CD14-positive monocyte (primary cell): ENCODE results near the gene RHBDL1. TPM values are rescaled to one million over a fixed set of nuclear protein-coding genes. Genes with fewer than 3 reads are reported as not detected.

Source experiments
- DNase-seq, 3 donors: peaks; one replicate each; pipeline ENCODE4 v3.0.0-alpha.2; 2011 to 2022
- H2AFZ ChIP-seq: 2 replicates; pipeline ENCODE4 v1.6.0; 2012; ENCODE audit warnings: mild to moderate bottlenecking, low read depth, low read length, inconsistent platforms; ENCODE audit not compliant: insufficient read depth, poor library complexity, severe bottlenecking
- H3K27ac ChIP-seq, 2 donors: 1 replicate in 1 of 2; 2 replicates in 1 of 2; pipeline ENCODE4 v1.5.1; 2012 to 2013; ENCODE audit warnings: low read length in 2 of 2, control low read depth in 1 of 2, inconsistent platforms in 1 of 2, low read depth in 1 of 2, mild to moderate bottlenecking in 1 of 2
- H3K27me3 ChIP-seq, 2 donors: one replicate each; pipeline versions ENCODE4 v1.6.0 to v1.6.1; 2011 to 2013; ENCODE audit warnings: low read length in 2 of 2; ENCODE audit not compliant: control insufficient read depth in 2 of 2, insufficient read depth in 2 of 2
- H3K36me3 ChIP-seq, 2 donors: replicated peaks in 1 of 2; 1 replicate in 1 of 2; 2 replicates in 1 of 2; pipeline versions ENCODE4 v1.5.1 to v1.6.1; 2012 to 2013; ENCODE audit warnings: low read length in 2 of 2, control low read depth in 1 of 2, inconsistent platforms in 1 of 2, mild to moderate bottlenecking in 1 of 2; ENCODE audit not compliant: insufficient read depth in 2 of 2, control insufficient read depth in 1 of 2
- H3K4me1 ChIP-seq, 2 donors: 1 replicate in 1 of 2; 2 replicates in 1 of 2; pipeline versions ENCODE4 v1.5.1 to v1.6.1; 2012 to 2013; ENCODE audit warnings: low read length in 2 of 2, control low read depth in 1 of 2, inconsistent platforms in 1 of 2, mild to moderate bottlenecking in 1 of 2, moderate library complexity in 1 of 2; ENCODE audit not compliant: insufficient read depth in 2 of 2, control insufficient read depth in 1 of 2
- H3K4me2 ChIP-seq: replicated peaks from 2 replicates; pipeline ENCODE3; 2012; ENCODE audit warnings: low read length, moderate library complexity, mild to moderate bottlenecking; ENCODE audit not compliant: poor library complexity, severe bottlenecking; ENCODE audit errors: extremely low read depth
- H3K4me3 ChIP-seq, 3 experiments: fragments of 200-600 bp in 1 of 3; sonication (generic) in 1 of 3; replicated peaks in 1 of 3; 1 replicate in 2 of 3; 2 replicates in 1 of 3; pipeline ENCODE4 v1.5.1; 2011 to 2013; ENCODE audit warnings: low read length in 3 of 3, mild to moderate bottlenecking in 3 of 3, control low read depth in 2 of 3, low read depth in 2 of 3, inconsistent platforms in 1 of 3, moderate library complexity in 1 of 3
- H3K79me2 ChIP-seq: 2 replicates; pipeline ENCODE4 v1.6.0; 2012; ENCODE audit warnings: mild to moderate bottlenecking, control low read depth, inconsistent platforms, low read length, moderate library complexity; ENCODE audit not compliant: insufficient read depth
- H3K9ac ChIP-seq: 2 replicates; pipeline ENCODE4 v1.6.0; 2017; ENCODE audit warnings: low read length, mild to moderate bottlenecking; ENCODE audit not compliant: insufficient read depth, poor library complexity, severe bottlenecking
- H3K9me3 ChIP-seq, 2 donors: replicated peaks in 1 of 2; 1 replicate in 1 of 2; 2 replicates in 1 of 2; pipeline versions ENCODE4 v1.5.1 to v1.6.1; 2012 to 2013; ENCODE audit warnings: low read length in 2 of 2, control low read depth in 1 of 2; ENCODE audit not compliant: control insufficient read depth in 1 of 2, insufficient read depth in 1 of 2
- H4K20me1 ChIP-seq: 2 replicates; pipeline ENCODE4 v1.6.0; 2012; ENCODE audit warnings: mild to moderate bottlenecking, low read length, control low read depth, moderate library complexity; ENCODE audit not compliant: insufficient read depth
- H3K27ac Mint-ChIP-seq, 7 donors: one replicate each; pipeline ENCODE4 v1.8.0; 2020; ENCODE audit warnings: mild to moderate bottlenecking in 7 of 7, mixed read lengths in 7 of 7, moderate library complexity in 6 of 7, inconsistent platforms in 2 of 7
- H3K27me3 Mint-ChIP-seq, 3 donors: one replicate each; pipeline ENCODE4 v1.8.0; 2021 to 2022; ENCODE audit warnings: low read depth in 3 of 3, mild to moderate bottlenecking in 3 of 3, mixed read lengths in 3 of 3, moderate library complexity in 3 of 3, inconsistent platforms in 1 of 3
- H3K36me3 Mint-ChIP-seq, 2 donors: one replicate each; pipeline ENCODE4 v1.8.0; 2020; ENCODE audit warnings: mixed read lengths in 2 of 2, inconsistent platforms in 1 of 2, mild to moderate bottlenecking in 1 of 2
- H3K4me1 Mint-ChIP-seq: one replicate; pipeline ENCODE4 v1.8.0; 2020; ENCODE audit warnings: mild to moderate bottlenecking, mixed read lengths
- H3K4me3 Mint-ChIP-seq, 2 donors: one replicate each; pipeline ENCODE4 v1.8.0; 2020; ENCODE audit warnings: mild to moderate bottlenecking in 2 of 2, mixed read lengths in 2 of 2, moderate library complexity in 1 of 2
- H3K9me3 Mint-ChIP-seq, 7 donors: one replicate each; pipeline ENCODE4 v1.8.0; 2020 to 2022; ENCODE audit warnings: mixed read lengths in 7 of 7, mild to moderate bottlenecking in 6 of 7, moderate library complexity in 6 of 7, inconsistent platforms in 2 of 7
- CTCF ChIP-seq: fragments of 200-600 bp; IDR thresholded peaks from one replicate; pipeline ENCODE4 v1.8.0; 2022; ENCODE audit warnings: antibody characterized with exemption, mild to moderate bottlenecking
- WGBS: methylation state at CpG from one replicate; pipeline ENCODE4 v1.1.5; 2013; ENCODE audit warnings: missing lambda C conversion rate; ENCODE audit not compliant: insufficient coverage; 5-methylcytosine and 5-hydroxymethylcytosine counted together
- intact Hi-C, 2 donors: fragments of 100-400 bp; cut with micrococcal nuclease; formaldehyde crosslinking; loops; one replicate each; pipeline versions ENCODE4 v1.15.0 to v1.15.1; 2023
- polyA plus RNA-seq, 3 donors: library from polyadenylated mRNA; depleted of rRNA in 1 of 3; unstranded in 2 of 3; stranded (reverse) in 1 of 3; fragments of 300-500 nt in 2 of 3; fragments of >200 nt in 1 of 3; fragmentation: Illumina TruSeq in 2 of 3; gene quantifications; 1 replicate in 2 of 3; 2 replicates in 1 of 3; pipeline ENCODE4 v1.2.3, GENCODE V29; 2012 to 2021

Gene RHBDL1
- polyA plus RNA-seq, 3 donors = 1.3 TPM; not detected in 2

GRCh38 chr16:648781-649589, 26.5 kb upstream of the RHBDL1 start, which contains the start of gene WDR90:
TSS of gene WDR90 (plus strand) at chr16:649365. CDS start at chr16:649417, 52 bp downstream.
- H2AFZ ChIP-seq = peak within 1 kb of the TSS; percentile 94
- H3K4me2 ChIP-seq = peak within 1 kb of the TSS; percentile 85

More at GRCh38 chr16:648781-649589, 26.5 kb upstream of the RHBDL1 start, which contains the start of gene WDR90:
- Mint-ChIP-seq H3K9me3 (peaks cover 0 to 2% (median 0%) of the 10 kb centered on the region in 7 donors), H3K27ac (peak within 1 kb of the TSS; percentile 72 to 91 (median 87)), H3K27me3 (peaks cover 0 to 3% (median 0%) of the 10 kb centered on the region in 3 donors), H3K4me1 (peaks cover 32% of the 10 kb centered on the region), H3K4me3 (peak within 1 kb of the TSS; percentile 73 to 85), H3K36me3 (peaks cover 5 to 21% of the 10 kb centered on the region in 2 donors)
- DNase-seq = peak; percentile 91 to 94 (median 94)
- Histone ChIP-seq H3K4me1 (peaks cover 18 to 39% of the 10 kb centered on the region in 2 donors), H3K4me3 (peak within 1 kb of the TSS; percentile 36 to 79 (median 67)), H3K9ac (peak within 1 kb of the TSS; percentile 85), H3K79me2 (peaks cover 10% of the 10 kb centered on the region), H4K20me1 (peaks cover 38% of the 10 kb centered on the region), H3K27me3 (no peaks in the 10 kb centered on the region), H3K27ac (peak within 1 kb of the TSS; percentile 82 to 90), H3K36me3 (no peaks in the 10 kb centered on the region), H3K9me3 (no peaks in the 10 kb centered on the region)
- TF ChIP-seq CTCF = no peak
- intact Hi-C loops = no loop called here
- under 1% methylated on average over 91 of the region's 91 CpGs for WGBS
